ENCODE measurements around the gene TSPAN16.

TSPAN16 gene

DNA sequence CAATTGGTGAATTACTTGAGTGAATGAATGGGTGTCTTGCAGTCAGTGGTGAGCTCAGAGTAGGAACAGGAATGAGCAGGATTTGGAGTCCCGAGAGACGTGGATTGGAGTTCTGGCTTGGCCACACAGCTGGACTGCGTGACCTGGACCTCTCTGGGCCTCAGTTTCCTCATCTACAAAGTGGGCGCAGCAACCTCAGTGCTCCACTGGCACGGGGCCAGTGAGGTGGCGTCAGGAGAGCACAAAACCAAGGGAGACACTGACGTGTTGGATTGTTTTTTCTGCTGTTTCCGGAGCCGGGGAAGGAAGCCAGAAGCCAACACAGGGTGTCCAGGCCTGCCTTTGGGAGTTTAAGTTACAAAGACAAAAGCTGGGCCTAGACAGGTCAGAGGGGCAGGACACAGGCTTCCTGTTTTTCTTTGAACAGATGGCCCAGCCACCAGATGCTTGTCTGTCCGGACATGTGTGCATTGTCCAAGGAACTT is 27.1 kb upstream of the TSPAN16 start:
- DNase-seq (ENCODE audit: low read depth): no peak

DNA sequence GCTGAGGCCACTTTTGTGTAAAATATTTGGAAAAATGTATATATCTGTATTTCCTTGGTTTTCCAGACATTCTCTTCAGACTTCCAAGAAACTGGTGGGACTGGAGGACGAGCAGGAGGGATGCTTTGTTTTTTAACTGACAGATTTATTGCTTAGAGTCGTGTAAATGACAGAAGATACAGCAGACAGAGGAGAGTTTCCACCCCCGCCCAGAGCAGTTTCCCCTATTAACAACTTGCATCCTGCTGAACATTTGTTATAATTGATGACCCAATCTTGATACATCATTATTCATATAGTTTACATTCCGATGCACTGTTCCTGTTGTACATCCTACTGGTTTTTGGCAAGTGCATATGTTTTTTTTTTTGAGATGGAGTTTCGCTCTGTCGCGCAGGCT is 26.6 kb upstream of the TSPAN16 start:
- DNase-seq (ENCODE audit: low read depth): no peak

GRCh38 chr19:11273296-11273695 is 22.7 kb upstream of the TSPAN16 start:
- DNase-seq (ENCODE audit: low read depth): no peak

- DNase-seq (ENCODE audit: low read depth): no peak
These were observed 22.0 kb upstream of the TSPAN16 start for GRCh38 chr19:11273989-11274388.

DNA sequence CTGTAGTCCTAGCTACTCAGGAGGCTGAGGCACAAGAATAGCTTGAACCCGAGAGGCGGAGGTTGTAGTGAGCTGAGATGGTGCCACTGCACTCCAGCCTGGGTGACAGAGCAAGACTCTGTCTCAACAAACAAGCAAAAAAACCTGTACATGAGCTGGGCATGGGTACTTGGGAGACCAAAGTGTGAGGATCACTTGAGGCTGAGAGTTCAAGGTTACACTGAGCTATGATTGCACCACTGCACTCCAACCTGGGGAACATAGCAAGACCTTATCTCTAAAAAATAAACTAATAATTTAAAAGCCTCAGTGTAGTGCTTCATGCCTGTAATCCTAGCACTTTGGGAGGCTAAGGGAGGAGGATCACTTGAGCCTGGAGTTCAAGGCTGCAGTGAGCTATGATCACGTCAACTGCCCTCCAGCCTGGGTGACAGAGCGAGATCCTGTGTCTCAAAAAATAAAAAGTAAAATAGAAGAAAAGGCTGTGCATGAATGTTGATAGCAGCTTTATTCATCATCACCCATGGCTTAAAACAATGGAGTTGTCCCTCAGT is 21.4 kb upstream of the TSPAN16 start:
- no peak for DNase-seq (ENCODE audit: low read depth)

- no peak for DNase-seq (ENCODE audit: low read depth)
These were observed 17.3 kb upstream of the TSPAN16 start for GRCh38 chr19:11278670-11279069.

- DNase-seq (ENCODE audit: low read depth): no peak
These were observed 16.3 kb upstream of the TSPAN16 start for GRCh38 chr19:11279505-11280236.

DNA sequence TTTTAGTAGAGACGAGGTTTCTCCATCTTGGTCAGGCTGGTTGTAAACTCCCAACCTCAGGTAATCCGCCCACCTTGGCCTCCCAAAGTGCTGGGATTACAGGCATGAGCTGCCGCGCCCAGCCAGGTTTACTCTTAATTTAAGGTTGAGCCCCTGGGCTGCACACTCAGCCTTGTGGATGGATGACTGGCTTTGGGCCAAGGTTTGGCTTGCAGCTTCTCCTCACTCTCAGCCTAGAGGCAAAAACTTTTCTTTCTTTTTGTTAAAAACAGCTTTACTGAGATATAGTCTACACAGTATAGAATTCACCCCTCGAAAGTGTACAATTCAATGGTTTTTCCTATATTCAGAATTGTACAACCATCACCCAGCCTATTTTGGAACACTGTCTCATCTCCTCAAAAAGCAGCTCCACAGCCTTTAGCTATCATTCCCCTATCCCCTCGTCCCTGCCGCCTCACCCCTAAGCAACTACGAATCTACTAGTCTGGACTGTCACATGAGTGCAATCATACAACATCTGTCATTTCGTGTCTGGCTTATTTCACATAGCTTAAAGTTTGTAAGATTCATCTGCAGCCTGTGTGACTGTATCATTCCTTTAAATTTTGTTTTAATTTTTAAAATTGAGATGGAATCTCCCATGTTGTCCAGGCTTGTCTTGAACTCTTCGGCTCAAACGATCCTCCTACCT is 14.5 kb upstream of the TSPAN16 start:
- DNase-seq (ENCODE audit: low read depth): no peak

DNA sequence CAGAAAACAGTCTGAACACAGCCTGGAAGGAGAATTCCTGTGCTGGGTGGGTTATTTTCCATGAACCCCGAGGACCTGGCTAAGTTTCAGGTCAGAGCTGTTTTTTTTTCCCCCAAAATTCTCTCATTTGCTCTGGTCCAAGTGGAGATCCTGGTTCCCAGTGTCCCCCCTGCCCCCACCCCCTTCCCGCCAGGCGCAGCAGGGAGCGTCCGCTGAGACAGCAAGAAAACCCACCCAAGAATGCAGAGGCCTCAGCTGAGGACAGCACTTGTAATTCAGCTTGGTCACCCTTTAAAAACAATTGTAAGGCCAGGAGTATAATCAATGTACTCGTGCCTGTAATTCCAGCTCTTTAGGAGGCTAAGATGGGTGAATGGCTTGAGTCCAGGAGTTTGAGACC is 11.4 kb upstream of the TSPAN16 start:
- no peak for DNase-seq (ENCODE audit: low read depth)

- no peak for DNase-seq (ENCODE audit: low read depth)
These were observed 9.5 kb upstream of the TSPAN16 start for GRCh38 chr19:11286312-11286974.

DNA sequence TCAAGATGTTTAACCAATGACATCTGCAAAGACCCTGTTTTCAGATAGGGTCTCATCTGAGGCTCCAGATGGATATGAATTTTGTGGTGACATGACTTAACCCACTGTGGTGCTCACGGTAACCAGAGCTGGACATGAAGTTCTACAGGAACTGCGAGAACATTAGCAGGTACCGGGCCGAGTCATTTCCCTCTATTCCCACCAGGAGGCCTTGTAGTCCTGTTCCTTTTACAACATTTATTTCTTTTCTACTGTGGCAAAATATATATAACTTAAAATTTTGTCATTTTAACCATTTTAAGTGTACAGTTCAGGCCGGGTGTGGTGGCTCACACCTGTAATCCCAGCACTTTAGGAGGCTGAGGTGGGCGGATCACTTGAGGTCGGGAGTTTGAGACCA is 7.6 kb upstream of the TSPAN16 start:
- no peak for DNase-seq (ENCODE audit: low read depth)

- DNase-seq (ENCODE audit: low read depth): no peak
These were observed 5.7 kb upstream of the TSPAN16 start for GRCh38 chr19:11290256-11290655.

GRCh38 chr19:11291415-11291814 is 4.5 kb upstream of the TSPAN16 start:
- DNase-seq (ENCODE audit: low read depth): no peak

- no peak for DNase-seq (ENCODE audit: low read depth)
These were observed 4.0 kb upstream of the TSPAN16 start for GRCh38 chr19:11291991-11292390.

DNA sequence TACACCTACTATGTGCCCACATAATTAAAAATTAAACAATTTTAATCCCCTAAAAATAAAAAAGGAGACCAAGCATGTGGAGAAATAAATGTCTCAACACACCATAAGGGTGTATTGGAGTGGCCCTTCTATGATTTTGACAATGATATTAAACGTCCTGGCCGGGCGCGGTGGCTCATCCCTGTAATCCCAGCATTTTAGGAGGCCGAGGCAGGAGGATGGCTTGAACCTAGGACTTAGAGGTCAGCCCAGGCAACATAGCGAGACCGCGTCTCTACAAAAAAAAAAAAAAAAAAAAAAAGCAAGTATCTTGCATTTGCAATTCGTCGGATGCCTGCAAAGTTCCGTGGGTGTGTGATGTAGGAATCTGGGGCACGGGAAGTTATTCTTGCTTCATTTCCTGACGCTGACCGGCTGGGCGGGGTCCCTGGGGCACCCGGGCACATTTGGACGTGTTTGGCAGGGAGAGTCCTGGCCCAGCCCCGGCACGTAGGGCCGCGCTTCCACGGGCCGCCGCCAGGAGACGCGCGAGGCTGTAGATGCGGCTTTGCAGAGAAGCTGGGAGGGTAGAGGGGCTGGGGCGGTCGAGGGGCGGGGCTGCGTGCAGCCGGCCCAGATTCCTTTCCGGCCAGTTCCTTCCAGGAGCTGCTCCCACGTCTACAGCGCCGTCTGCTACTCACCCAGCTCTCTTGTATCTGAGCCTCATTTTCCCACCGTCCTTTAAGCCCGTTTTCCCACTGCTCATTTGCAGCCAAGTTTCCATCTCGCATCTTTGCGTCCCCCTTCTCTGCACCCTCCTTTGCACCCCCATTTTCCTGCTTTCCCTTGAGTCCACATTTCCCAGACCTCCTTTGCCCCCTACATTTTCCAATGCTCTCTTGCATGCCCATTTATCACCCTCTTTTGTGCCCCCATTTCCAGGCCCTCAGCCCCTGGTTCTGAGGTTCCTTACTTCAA is 2.2 kb upstream of the TSPAN16 start:
- DNase-seq (ENCODE audit: low read depth): peak; percentile 64

- DNase-seq (ENCODE audit: low read depth): no peak
These were observed 780 bp upstream of the TSPAN16 start for GRCh38 chr19:11295180-11295579.

DNA sequence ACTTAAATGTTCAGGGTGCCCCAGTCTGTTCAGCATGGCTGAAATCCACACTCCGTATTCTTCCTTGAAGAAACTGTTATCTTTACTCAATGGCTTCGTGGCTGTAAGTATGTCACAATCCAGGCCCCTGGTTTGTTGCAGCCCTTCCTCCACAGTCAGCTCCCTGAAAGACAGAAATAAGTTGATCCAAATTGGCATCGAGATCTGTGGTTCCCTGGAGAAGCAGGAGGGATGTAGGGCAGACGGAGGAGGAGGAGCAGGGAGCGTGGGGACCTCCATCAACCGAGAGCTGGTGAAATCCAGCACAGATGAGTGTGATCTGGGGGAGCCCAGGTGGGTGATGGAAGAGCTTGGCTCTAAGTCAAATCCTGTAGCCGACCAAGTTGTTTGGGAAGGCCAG is 304 bp downstream of the TSPAN16 start:
- DNase-seq (ENCODE audit: low read depth): no peak

- no peak for DNase-seq (ENCODE audit: low read depth)
These were observed 4.2 kb downstream of the TSPAN16 start for GRCh38 chr19:11299946-11300810.

GRCh38 chr19:11300811-11301120 is 4.8 kb downstream of the TSPAN16 start:
- no peak for DNase-seq (ENCODE audit: low read depth)

GRCh38 chr19:11304936-11305335 is 9.0 kb downstream of the TSPAN16 start:
- DNase-seq (ENCODE audit: low read depth): no peak

GRCh38 chr19:11306337-11306736 is 10.4 kb downstream of the TSPAN16 start:
- no peak for DNase-seq (ENCODE audit: low read depth)
